WTC11 (cell line): ENCODE data around the gene CDH9.

ENCODE experiments used
- CBFB ChIP-seq: sonication (generic); formaldehyde crosslinking; IDR thresholded peaks from 2 replicates; pipeline ENCODE4 v1.8.1; 2022; ENCODE audit warnings: mild to moderate bottlenecking, low read depth, missing genetic modification reagents
- FOXJ3 ChIP-seq: sonication (generic); formaldehyde crosslinking; IDR thresholded peaks from 2 replicates; pipeline ENCODE4 v1.9.0; 2021; ENCODE audit warnings: missing genetic modification reagents, mild to moderate bottlenecking, borderline replicate concordance
- FOXK1 ChIP-seq: sonication (generic); formaldehyde crosslinking; IDR thresholded peaks from 2 replicates; pipeline ENCODE4 v1.8.0; 2022; ENCODE audit warnings: mild to moderate bottlenecking, moderate library complexity, missing genetic modification reagents
- IRF2 ChIP-seq: sonication (generic); formaldehyde crosslinking; IDR thresholded peaks from 2 replicates; pipeline ENCODE4 v1.8.0; 2022; ENCODE audit warnings: low read depth, missing genetic modification reagents, borderline replicate concordance
- PRDM15 ChIP-seq: sonication (generic); formaldehyde crosslinking; IDR thresholded peaks from 2 replicates; pipeline ENCODE4 v1.8.0; 2022; ENCODE audit warnings: missing genetic modification reagents
- PREB ChIP-seq: sonication (generic); formaldehyde crosslinking; IDR thresholded peaks from 2 replicates; pipeline ENCODE4 v1.8.1; 2022; ENCODE audit warnings: mild to moderate bottlenecking, missing genetic modification reagents, moderate library complexity, borderline replicate concordance
- SMAD3 ChIP-seq: sonication (generic); formaldehyde crosslinking; IDR thresholded peaks from 2 replicates; pipeline ENCODE4 v1.8.0; 2022; ENCODE audit warnings: missing genetic modification reagents, mild to moderate bottlenecking, borderline replicate concordance
- USF2 ChIP-seq: sonication (generic); formaldehyde crosslinking; IDR thresholded peaks from 2 replicates; pipeline ENCODE4 v1.8.1; 2023; ENCODE audit warnings: mild to moderate bottlenecking, missing genetic modification reagents, moderate library complexity
- ZNF263 ChIP-seq: sonication (generic); formaldehyde crosslinking; IDR thresholded peaks from 2 replicates; pipeline ENCODE4 v1.8.1; 2022; ENCODE audit warnings: low read depth, mild to moderate bottlenecking, moderate library complexity, missing genetic modification reagents
- TF ChIP-seq, protein P1 (sequence below): fragments of 200-600 bp; IDR thresholded peaks from 2 replicates; pipeline ENCODE4 v1.8.0; 2022; ENCODE audit warnings: antibody characterized with exemption
- TF ChIP-seq, protein P2 (sequence below): sonication (generic); formaldehyde crosslinking; IDR thresholded peaks from 2 replicates; pipeline ENCODE4 v1.8.0; 2022; ENCODE audit warnings: mild to moderate bottlenecking, missing genetic modification reagents
- TF ChIP-seq, protein P3 (sequence below): sonication (generic); formaldehyde crosslinking; conservative IDR thresholded peaks from 2 replicates; pipeline ENCODE4 v1.8.1; 2023; ENCODE audit warnings: mild to moderate bottlenecking, low read depth, missing genetic modification reagents, moderate library complexity
- TF ChIP-seq, protein P4 (sequence below): sonication (generic); formaldehyde crosslinking; conservative IDR thresholded peaks from 2 replicates; pipeline ENCODE4 v1.8.1; 2022; ENCODE audit warnings: mild to moderate bottlenecking, missing genetic modification reagents
- TF ChIP-seq, protein P5 (sequence below): sonication (generic); formaldehyde crosslinking; IDR thresholded peaks from 2 replicates; pipeline ENCODE4 v1.8.1; 2022; ENCODE audit warnings: low read depth, missing genetic modification reagents, borderline replicate concordance

DNA sequence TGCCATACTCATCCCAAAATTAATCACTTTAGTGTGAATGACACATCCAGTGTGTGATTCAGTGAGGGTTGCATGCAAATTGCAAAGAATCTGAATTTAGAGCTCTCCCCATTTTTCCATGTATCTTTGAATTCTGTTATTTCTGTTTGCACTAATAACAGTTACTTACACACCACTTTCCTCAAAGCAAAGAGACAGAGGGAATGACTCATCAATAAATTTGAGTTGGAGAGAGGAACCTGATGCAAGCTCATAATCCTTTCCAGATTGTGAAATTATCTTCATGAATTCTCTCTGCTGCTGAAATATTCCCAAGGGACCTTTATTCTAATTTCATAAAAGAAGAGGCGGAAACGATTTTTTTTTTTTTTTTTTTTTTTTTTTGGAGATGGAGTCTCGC is 204.8 kb downstream of the CDH9 start:
- TF ChIP-seq PREB (CRISPR knock-in tag) (no peak), IRF2 (no peak), FOXJ3 (CRISPR knock-in tag) (no peak), FOXK1 (no peak), USF2 (CRISPR knock-in tag) (no peak), CBFB (CRISPR knock-in tag) (no peak), ZNF263 (no peak), SMAD3 (CRISPR knock-in tag) (no peak), PRDM15 (CRISPR knock-in tag) (no peak)
- TF ChIP-seq, protein P1, sequence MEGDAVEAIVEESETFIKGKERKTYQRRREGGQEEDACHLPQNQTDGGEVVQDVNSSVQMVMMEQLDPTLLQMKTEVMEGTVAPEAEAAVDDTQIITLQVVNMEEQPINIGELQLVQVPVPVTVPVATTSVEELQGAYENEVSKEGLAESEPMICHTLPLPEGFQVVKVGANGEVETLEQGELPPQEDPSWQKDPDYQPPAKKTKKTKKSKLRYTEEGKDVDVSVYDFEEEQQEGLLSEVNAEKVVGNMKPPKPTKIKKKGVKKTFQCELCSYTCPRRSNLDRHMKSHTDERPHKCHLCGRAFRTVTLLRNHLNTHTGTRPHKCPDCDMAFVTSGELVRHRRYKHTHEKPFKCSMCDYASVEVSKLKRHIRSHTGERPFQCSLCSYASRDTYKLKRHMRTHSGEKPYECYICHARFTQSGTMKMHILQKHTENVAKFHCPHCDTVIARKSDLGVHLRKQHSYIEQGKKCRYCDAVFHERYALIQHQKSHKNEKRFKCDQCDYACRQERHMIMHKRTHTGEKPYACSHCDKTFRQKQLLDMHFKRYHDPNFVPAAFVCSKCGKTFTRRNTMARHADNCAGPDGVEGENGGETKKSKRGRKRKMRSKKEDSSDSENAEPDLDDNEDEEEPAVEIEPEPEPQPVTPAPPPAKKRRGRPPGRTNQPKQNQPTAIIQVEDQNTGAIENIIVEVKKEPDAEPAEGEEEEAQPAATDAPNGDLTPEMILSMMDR = no peak
- TF ChIP-seq, protein P2, sequence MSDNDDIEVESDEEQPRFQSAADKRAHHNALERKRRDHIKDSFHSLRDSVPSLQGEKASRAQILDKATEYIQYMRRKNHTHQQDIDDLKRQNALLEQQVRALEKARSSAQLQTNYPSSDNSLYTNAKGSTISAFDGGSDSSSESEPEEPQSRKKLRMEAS (CRISPR knock-in tag) = no peak
- TF ChIP-seq, protein P3, sequence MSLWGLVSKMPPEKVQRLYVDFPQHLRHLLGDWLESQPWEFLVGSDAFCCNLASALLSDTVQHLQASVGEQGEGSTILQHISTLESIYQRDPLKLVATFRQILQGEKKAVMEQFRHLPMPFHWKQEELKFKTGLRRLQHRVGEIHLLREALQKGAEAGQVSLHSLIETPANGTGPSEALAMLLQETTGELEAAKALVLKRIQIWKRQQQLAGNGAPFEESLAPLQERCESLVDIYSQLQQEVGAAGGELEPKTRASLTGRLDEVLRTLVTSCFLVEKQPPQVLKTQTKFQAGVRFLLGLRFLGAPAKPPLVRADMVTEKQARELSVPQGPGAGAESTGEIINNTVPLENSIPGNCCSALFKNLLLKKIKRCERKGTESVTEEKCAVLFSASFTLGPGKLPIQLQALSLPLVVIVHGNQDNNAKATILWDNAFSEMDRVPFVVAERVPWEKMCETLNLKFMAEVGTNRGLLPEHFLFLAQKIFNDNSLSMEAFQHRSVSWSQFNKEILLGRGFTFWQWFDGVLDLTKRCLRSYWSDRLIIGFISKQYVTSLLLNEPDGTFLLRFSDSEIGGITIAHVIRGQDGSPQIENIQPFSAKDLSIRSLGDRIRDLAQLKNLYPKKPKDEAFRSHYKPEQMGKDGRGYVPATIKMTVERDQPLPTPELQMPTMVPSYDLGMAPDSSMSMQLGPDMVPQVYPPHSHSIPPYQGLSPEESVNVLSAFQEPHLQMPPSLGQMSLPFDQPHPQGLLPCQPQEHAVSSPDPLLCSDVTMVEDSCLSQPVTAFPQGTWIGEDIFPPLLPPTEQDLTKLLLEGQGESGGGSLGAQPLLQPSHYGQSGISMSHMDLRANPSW (CRISPR knock-in tag) = no peak
- TF ChIP-seq, protein P4, sequence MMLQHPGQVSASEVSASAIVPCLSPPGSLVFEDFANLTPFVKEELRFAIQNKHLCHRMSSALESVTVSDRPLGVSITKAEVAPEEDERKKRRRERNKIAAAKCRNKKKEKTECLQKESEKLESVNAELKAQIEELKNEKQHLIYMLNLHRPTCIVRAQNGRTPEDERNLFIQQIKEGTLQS (CRISPR knock-in tag) = no peak
- TF ChIP-seq, protein P5, sequence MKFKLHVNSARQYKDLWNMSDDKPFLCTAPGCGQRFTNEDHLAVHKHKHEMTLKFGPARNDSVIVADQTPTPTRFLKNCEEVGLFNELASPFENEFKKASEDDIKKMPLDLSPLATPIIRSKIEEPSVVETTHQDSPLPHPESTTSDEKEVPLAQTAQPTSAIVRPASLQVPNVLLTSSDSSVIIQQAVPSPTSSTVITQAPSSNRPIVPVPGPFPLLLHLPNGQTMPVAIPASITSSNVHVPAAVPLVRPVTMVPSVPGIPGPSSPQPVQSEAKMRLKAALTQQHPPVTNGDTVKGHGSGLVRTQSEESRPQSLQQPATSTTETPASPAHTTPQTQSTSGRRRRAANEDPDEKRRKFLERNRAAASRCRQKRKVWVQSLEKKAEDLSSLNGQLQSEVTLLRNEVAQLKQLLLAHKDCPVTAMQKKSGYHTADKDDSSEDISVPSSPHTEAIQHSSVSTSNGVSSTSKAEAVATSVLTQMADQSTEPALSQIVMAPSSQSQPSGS = no peak
